ENCODE measurements around the gene CLEC18C. TPM values are rescaled to one million over a fixed set of nuclear protein-coding genes. Genes with fewer than 3 reads are reported as not detected.
"Not testable (repeated sequence)": the region's sequence is repeated elsewhere in the genome, so short reads cannot be mapped to it uniquely, and the experiment has no call there.

CLEC18C gene
- total RNA-seq, 2 experiments from 2014 or later = not detected

DNA sequence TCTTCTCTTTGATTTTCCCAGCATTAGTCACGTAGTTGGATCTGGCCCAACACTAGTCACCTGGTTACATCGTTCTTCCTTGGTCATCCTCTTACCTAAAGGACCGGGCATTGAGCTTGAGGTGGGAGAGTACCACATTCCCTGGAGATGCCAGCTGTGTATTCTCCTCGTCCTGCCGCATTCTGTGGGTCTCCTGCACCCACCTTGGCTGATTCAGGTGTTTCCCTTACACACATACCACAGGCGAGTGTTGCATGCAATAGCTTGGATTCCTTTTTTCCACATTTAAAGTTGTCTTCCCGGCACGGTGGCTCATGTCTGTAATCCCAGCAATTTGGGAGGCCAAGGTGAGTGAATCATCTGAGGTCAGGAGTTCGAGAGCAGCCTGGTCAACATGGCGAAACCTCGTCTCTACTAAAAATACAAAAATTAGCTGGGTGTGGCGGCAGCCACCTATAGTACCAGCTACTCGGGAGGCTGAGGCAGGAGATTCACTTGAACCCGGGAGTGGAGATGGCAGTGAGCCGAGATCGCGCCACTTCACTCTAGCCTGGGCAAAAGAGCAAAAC lies 21.6 kb upstream of the CLEC18C start:
- no peak for DNase-seq
- H3K27me3 Mint-ChIP-seq = no peaks in the 10 kb centered on the region
- H3K27ac Mint-ChIP-seq = no peak overlapping the region
- H3K36me3 Mint-ChIP-seq = peaks cover 40% of the 10 kb centered on the region
- H3K4me1 Mint-ChIP-seq (ENCODE audit: low read depth) = no peaks in the 10 kb centered on the region
- ChIA-PET CTCF (no interaction called here), POLR2A (no interaction called here)
- intact Hi-C loops (cut with micrococcal nuclease) = no loop called here
- H3K4me3 Mint-ChIP-seq = no peak overlapping the region
- no peaks in the 10 kb centered on the region for H3K9me3 Mint-ChIP-seq

DNA sequence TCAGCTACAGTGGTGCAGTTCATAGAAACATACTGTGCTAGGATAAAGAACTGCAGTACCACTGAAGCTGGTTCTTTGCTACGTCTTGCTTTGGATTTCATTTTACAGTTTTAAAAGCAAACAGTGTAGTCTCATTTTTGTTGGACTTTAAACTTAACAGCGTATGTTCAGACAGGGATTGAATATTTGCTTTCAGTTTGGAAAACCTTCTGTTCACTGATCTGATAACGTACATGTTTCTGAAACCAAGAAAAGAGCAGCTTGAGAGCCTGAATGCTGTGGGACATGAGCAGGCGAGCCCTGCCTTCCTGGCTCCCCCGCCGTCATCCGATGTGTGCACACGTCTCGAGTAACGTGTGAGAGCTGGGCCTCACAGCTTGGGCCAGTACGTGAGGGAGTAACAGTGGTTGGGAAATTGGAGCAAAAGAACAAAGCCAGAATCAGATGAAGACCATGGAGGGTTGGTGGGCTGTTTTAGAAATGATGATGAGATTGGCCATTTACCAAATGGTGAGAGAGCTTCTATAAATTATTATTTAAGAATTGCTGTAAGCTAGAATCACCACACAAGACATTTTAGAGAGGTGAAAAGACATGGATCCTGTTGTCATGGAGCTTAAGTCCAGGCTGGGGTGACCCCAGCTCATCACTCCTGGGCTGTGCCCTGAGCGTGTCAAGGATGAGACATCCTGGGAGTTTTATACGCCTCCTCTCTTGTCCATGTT lies 20.8 kb upstream of the CLEC18C start:
- Mint-ChIP-seq H3K27me3 (no peaks in the 10 kb centered on the region), H3K9me3 (no peaks in the 10 kb centered on the region), H3K27ac (no peak overlapping the region), H3K4me1 (ENCODE audit: low read depth) (no peaks in the 10 kb centered on the region), H3K36me3 (peaks cover 47% of the 10 kb centered on the region), H3K4me3 (no peak overlapping the region)
- DNase-seq = no peak
- POLR2A ChIA-PET = no interaction called here
- intact Hi-C loops (cut with micrococcal nuclease) = no loop called here
- CTCF ChIA-PET = no interaction called here

DNA sequence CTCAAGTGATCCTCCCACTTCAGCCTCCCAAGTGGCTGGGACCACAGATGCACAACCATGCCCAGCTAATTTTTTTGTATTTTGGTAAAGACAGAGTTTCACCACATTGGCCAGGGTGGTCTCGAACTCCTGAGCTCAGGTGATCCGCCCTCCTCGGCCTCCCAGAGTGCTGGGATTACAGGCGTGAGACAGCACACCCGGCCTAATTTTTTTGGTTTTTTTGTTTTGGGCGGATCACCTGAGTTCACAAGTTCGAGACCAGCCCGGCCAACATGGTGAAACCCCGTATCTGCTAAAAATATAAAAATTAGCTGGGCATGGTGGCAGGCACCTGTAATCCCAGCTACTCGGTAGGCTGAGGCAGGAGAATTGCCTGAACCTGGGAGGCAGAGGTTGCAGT lies 18.9 kb upstream of the CLEC18C start:
- H3K4me1 Mint-ChIP-seq (ENCODE audit: low read depth); H3K27me3 Mint-ChIP-seq; DNase-seq; H3K9me3 Mint-ChIP-seq; H3K27ac Mint-ChIP-seq; POLR2A ChIA-PET; H3K4me3 Mint-ChIP-seq; intact Hi-C loops (cut with micrococcal nuclease): not testable (repeated sequence)
- CTCF ChIA-PET = interaction anchor here (1.2 kb wide), 1 partner anchor 10 kb away, joined by 3 read pairs; no protein-coding TSS in a partner anchor
- H3K36me3 Mint-ChIP-seq = peaks cover 39% of the 10 kb centered on the region

DNA sequence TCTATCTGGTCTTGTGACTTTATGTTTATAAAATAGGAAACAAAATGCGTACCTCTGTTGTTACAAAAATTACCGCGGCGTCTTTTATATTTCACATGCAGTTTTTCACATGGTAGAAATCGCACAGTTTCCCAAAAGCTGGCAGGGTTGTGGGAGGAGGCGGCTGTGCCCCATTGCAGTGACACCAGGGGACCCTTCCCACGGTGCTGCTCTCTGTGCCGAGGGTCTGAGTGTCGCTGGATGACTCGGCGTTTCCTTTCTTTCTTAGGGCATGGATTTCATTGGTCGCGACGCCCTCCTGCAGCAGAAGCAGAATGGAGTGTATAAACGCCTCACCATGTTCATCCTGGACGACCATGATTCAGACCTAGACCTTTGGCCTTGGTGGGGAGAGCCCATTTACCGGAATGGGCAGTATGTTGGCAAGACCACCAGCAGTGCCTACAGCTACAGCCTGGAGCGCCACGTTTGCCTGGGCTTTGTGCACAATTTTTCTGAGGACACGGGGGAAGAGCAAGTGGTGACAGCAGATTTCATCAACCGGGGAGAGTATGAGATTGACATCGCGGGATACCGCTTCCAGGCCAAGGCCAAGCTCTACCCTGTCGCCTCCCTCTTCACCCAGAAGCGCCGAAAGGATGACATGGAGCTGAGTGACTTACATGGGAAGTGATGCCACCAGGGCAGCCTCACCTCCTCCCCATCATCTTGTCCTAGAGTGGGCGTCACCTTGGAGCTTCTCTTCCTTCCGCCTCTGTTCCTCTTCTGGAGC lies 17.2 kb upstream of the CLEC18C start:
- intact Hi-C loops (cut with micrococcal nuclease) = no loop called here
- H3K36me3 Mint-ChIP-seq = peaks cover 31% of the 10 kb centered on the region
- H3K27me3 Mint-ChIP-seq = no peaks in the 10 kb centered on the region
- H3K27ac Mint-ChIP-seq = no peak overlapping the region
- POLR2A ChIA-PET = no interaction called here
- DNase-seq = no peak
- H3K4me1 Mint-ChIP-seq (ENCODE audit: low read depth) = no peaks in the 10 kb centered on the region
- no peaks in the 10 kb centered on the region for H3K9me3 Mint-ChIP-seq
- H3K4me3 Mint-ChIP-seq = no peak overlapping the region
- CTCF ChIA-PET = no interaction called here

DNA sequence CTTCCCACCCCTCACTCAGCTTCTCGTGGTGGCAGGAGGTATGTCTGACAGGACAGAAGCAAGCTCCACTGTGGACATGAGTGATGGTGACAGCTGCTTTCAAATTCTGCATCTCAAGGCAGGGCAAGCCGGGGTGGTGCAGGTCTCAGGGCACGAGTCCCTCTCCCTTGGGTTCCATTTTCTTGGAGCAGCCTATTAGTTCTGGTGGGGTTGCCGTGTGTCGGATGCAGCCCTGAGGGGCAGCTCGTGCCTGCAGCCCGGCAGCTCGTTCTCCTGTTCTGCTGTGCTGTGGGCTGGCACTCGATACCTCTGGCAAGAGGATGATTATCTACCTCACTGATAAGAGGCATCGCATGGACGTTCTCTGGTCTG lies 16.5 kb upstream of the CLEC18C start:
- H3K27me3 Mint-ChIP-seq = no peaks in the 10 kb centered on the region
- intact Hi-C loops (cut with micrococcal nuclease) = no loop called here
- no peak overlapping the region for H3K27ac Mint-ChIP-seq
- no peak overlapping the region for H3K4me3 Mint-ChIP-seq
- POLR2A ChIA-PET = no interaction called here
- H3K36me3 Mint-ChIP-seq = peaks cover 24% of the 10 kb centered on the region
- no peak for DNase-seq
- H3K9me3 Mint-ChIP-seq = no peaks in the 10 kb centered on the region
- CTCF ChIA-PET = interaction anchor here (0.6 kb wide), 1 partner anchor 111 kb away, joined by 3 read pairs; no protein-coding TSS in a partner anchor
- no peaks in the 10 kb centered on the region for H3K4me1 Mint-ChIP-seq (ENCODE audit: low read depth)

DNA sequence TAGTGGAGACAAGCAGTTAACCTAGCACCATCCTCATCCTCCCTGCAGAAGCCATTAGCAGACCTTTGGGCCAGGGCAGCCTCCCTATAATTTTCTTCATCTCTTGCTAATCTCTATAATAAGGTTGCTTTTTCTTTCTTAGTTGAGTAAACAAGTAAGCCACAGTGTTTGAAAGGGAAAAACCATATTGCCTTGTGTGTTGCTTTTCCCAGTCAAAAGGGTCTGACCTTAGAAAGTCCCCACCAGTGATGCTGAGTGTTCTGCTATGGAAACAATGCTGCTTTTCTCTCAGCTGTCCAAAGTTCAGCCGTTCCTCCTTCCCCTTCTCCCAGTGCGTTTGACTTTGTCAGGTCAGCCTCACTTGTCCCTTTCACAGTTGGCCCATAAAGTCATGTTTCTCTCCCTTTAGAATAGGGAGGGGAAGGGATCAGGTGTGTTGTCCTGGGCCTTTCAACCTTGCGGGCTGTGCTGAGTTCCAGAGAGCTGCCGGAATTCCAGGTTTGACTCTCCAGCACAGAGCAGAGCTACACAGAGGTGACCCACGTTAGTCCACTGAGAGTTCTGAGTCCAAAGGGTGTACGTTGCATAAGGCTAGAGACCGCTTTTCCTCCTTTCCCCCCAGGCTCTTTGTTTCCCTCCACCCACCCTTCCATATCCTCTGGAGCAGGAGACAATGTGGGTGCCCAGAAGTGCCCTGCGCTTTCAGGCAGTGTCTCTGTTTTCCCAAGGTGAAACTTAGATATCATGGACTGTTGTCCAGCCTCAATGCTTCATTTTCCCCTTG lies 15.9 kb upstream of the CLEC18C start:
- H3K4me3 Mint-ChIP-seq = no peak overlapping the region
- CTCF ChIA-PET = interaction anchor here (0.6 kb wide), 1 partner anchor 110 kb away, joined by 3 read pairs; no protein-coding TSS in a partner anchor
- no peak for DNase-seq
- H3K27ac Mint-ChIP-seq = no peak overlapping the region
- POLR2A ChIA-PET = no interaction called here
- no peaks in the 10 kb centered on the region for H3K9me3 Mint-ChIP-seq
- H3K27me3 Mint-ChIP-seq = no peaks in the 10 kb centered on the region
- H3K36me3 Mint-ChIP-seq = peaks cover 23% of the 10 kb centered on the region
- intact Hi-C loops (cut with micrococcal nuclease) = no loop called here
- no peaks in the 10 kb centered on the region for H3K4me1 Mint-ChIP-seq (ENCODE audit: low read depth)

DNA sequence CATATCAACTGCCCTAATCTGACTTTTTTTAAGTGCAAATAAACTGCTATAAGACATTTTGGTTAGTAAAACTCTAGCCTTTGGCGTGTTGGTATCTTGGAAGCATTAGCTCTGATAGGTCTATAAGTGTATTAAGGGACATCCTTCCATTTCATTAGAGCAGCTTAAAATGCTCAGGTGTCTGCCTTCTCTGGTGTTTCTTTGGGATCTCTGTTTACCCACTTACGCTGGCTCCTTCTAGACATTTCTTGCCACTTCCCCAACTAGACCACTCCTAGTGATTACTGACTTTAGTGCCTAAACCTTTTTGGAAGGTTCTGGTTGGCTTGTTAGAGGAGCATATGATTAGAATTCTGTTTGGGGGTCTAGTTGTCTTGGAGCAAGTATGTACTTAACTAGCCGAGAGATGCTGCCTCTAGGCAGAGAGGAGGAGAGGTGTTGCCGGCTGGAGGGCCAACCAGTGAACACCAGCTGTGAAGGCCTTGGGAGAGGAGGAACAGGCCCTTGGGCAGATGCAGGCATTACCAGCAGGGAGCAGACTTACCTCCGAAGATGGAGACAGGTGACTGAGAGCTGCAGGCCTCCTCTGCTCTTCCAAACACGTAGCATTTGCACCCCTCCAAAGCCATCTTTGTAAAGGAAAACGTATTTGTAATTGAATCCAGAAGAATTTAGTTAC lies 15.2 kb upstream of the CLEC18C start:
- POLR2A ChIA-PET = no interaction called here
- Mint-ChIP-seq H3K27me3 (no peaks in the 10 kb centered on the region), H3K36me3 (peaks cover 20% of the 10 kb centered on the region), H3K9me3 (no peaks in the 10 kb centered on the region), H3K4me1 (ENCODE audit: low read depth) (no peaks in the 10 kb centered on the region), H3K4me3 (no peak overlapping the region), H3K27ac (no peak overlapping the region)
- DNase-seq = no peak
- intact Hi-C loops (cut with micrococcal nuclease) = no loop called here
- CTCF ChIA-PET = no interaction called here

DNA sequence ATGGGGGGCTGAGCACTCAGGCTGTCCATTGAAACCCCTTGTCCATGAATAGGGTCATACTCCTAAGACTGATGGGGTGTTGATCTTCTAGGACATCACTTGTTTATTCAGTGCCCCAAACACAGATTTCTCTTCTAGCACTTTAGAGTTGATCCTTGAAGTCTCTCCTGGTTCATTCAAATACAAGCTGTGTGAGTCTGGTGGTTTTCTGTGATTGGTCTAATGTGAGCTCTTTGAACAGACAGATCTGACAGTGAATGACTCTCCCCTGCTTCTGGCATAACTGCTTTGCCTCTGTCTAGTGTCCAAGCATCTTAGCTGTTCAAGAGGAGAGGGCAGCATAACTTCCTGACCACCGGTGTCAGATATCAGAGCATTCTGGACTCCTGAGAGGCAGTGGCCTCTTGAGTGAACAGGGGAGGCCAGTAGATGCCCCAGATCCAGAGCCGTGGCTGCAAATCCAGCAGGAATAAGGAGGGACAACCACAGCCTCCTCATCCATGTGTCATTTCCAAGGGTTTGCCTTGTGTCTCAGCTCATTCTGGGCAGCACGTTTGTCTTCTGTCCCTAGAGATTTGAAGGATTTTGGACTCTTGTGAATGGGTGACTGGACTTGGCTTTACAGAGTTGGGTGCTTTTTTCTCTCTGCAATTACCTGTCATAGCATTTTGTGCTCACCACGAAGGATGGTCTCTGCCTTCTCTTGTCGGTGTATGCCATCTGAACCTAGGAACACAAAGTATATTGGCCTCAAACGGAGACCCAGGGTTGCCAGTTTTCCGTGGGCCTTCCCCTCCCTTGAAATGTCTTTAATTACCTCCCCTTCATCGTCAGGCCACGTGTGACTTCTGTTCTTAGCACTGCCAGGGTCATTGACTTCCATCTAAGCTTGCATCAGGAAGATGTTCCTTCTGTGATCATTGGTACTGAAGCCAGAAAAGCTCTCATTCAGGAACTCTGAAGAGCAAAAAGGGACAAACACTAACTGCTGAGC lies 13.9 kb upstream of the CLEC18C start:
- Mint-ChIP-seq H3K9me3 (no peaks in the 10 kb centered on the region), H3K4me1 (ENCODE audit: low read depth) (no peaks in the 10 kb centered on the region), H3K27ac (no peak overlapping the region), H3K4me3 (no peak overlapping the region), H3K36me3 (peaks cover 19% of the 10 kb centered on the region), H3K27me3 (no peaks in the 10 kb centered on the region)
- POLR2A ChIA-PET = no interaction called here
- DNase-seq = no peak
- intact Hi-C loops (cut with micrococcal nuclease) = no loop called here
- CTCF ChIA-PET = no interaction called here

DNA sequence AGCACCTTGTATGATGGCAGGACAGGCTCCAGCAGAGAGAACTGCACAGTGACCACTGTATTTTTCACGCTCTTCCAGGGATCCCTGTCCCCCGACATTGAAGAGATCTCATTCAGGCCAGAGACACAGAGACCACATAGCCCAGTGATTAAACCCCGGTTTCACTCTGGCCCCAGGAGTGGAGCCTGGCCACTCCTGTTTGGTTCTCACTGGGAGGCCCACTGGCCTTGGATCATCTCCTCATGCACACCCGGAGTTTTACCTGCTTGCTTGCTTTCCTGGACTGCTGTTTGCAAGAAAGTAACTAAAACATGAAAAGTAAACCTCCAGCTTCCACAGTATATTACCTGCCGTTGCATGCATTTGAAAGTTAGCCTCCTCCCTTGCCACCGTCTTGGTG lies 13.2 kb upstream of the CLEC18C start:
- peaks cover 19% of the 10 kb centered on the region for H3K36me3 Mint-ChIP-seq
- POLR2A ChIA-PET = no interaction called here
- no peaks in the 10 kb centered on the region for H3K27me3 Mint-ChIP-seq
- H3K27ac Mint-ChIP-seq = no peak overlapping the region
- intact Hi-C loops (cut with micrococcal nuclease) = no loop called here
- CTCF ChIA-PET = interaction anchor here (1.7 kb wide), 1 partner anchor 92 kb away, joined by 5 read pairs; no protein-coding TSS in a partner anchor
- DNase-seq = no peak
- no peaks in the 10 kb centered on the region for H3K4me1 Mint-ChIP-seq (ENCODE audit: low read depth)
- no peaks in the 10 kb centered on the region for H3K9me3 Mint-ChIP-seq
- H3K4me3 Mint-ChIP-seq = no peak overlapping the region

DNA sequence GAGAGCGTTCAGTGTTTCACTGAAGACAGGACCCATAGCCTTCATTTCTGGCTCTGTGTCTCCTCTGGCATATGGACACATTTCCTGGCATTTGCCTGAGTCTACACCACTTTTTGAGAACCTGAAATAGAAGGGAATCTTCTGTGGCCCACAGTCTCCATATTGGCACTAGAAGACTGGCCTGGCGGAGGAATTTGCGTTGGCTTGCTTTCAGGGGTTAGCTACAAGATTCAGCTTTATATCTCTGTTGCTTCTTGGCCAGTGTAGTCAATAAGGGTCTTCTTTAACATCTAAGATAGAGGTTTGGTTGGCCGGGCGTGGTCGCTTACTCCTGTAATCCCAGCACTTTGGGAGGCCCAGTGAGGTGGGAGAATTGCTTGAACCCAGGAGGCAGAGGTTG lies 12.8 kb upstream of the CLEC18C start:
- H3K9me3 Mint-ChIP-seq = no peaks in the 10 kb centered on the region
- H3K27ac Mint-ChIP-seq = no peak overlapping the region
- intact Hi-C loops (cut with micrococcal nuclease) = no loop called here
- POLR2A ChIA-PET = no interaction called here
- no peak for DNase-seq
- peaks cover 18% of the 10 kb centered on the region for H3K36me3 Mint-ChIP-seq
- H3K27me3 Mint-ChIP-seq = no peaks in the 10 kb centered on the region
- CTCF ChIA-PET = interaction anchor here (1.7 kb wide), 1 partner anchor 92 kb away, joined by 5 read pairs; no protein-coding TSS in a partner anchor
- H3K4me1 Mint-ChIP-seq (ENCODE audit: low read depth) = no peaks in the 10 kb centered on the region
- H3K4me3 Mint-ChIP-seq = no peak overlapping the region

DNA sequence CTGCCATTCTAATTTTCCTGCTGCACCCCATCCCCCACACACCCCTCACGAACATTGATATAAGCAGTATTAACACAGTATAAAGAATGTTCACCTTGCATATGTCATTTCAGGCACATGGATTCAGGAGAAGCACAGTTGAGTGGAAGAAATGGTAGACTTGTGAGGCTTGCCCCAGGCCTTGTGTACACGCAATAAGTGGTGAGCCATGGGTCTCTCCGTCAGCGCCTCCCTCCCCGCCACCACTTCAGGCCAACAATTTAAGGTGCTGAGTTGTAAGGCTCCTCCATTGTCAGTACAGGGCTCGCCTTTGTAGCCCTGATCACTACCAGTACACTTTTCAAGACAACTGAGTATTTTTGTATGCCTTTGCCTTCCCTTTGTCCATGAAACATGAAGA lies 12.2 kb upstream of the CLEC18C start:
- Mint-ChIP-seq H3K9me3 (no peaks in the 10 kb centered on the region), H3K27me3 (no peaks in the 10 kb centered on the region), H3K4me3 (no peak overlapping the region), H3K4me1 (ENCODE audit: low read depth) (no peaks in the 10 kb centered on the region), H3K27ac (no peak overlapping the region), H3K36me3 (peaks cover 13% of the 10 kb centered on the region)
- ChIA-PET POLR2A (no interaction called here), CTCF (interaction anchor here (1.7 kb wide), 1 partner anchor 91 kb away, joined by 5 read pairs; no protein-coding TSS in a partner anchor)
- DNase-seq = no peak
- intact Hi-C loops (cut with micrococcal nuclease) = no loop called here
